Measurements from ENCODE around the gene ANXA6. TPM values are rescaled to one million over a fixed set of nuclear protein-coding genes. Genes with fewer than 3 reads are reported as not detected.

The ANXA6 gene
- total and polyA plus RNA-seq, 2 donors (not counting 1 experiment from before 2014, with no cell fraction given), result 136 to 300 TPM

- H3K9me3 ChIP-seq (ENCODE audit: control extremely low read depth in 1 of 3, control insufficient read depth in 2 of 3, insufficient read depth in 1 of 3, low read length in 2 of 3), result no peaks in the 10 kb centered on the region
- no peak overlapping the region for H2AFZ ChIP-seq (ENCODE audit: insufficient read depth, low read depth, low read length, poor library complexity, severe bottlenecking)
- Mint-ChIP-seq H3K27ac (peak overlapping the region; percentile 91), H3K27me3 (no peaks in the 10 kb centered on the region), H3K9me3 (ENCODE audit: insufficient read depth) (no peaks in the 10 kb centered on the region), H3K4me1 (peaks cover 84% of the 10 kb centered on the region), H3K4me3 (peak overlapping the region; percentile 83)
- H3K9ac ChIP-seq (ENCODE audit: low read length), result peak overlapping the region; percentile 70
- peaks cover 24% of the 10 kb centered on the region for H4K20me1 ChIP-seq (ENCODE audit: control insufficient read depth, insufficient read depth, low read length, poor library complexity, severe bottlenecking)
- peak overlapping the region; percentile 79 to 91 for H3K27ac ChIP-seq (ENCODE audit: low read length in 2 of 2)
- peak overlapping the region; percentile 86 for H3K4me2 ChIP-seq (replicated peaks; ENCODE audit: low read depth, low read length, poor library complexity, severe bottlenecking)
- TF ChIP-seq CTCF (IDR thresholded peaks at IDR 0.05), result no peak
- no peak for TF ChIP-seq EZH2 (IDR thresholded peaks at IDR 0.05; ENCODE audit: borderline replicate concordance, insufficient read depth, low read depth, low read length, poor library complexity, severe bottlenecking)
- H3K4me1 ChIP-seq (ENCODE audit: control insufficient read depth in 2 of 2, insufficient read depth in 2 of 2, low read length in 2 of 2), result peaks cover 77 to 96% of the 10 kb centered on the region in 2 donors
- WGBS (ENCODE audit: insufficient coverage), result no CpG with 5 or more reads among the region's 1 CpG
- DNase-seq, result no peak
- ATAC-seq (ENCODE audit: low read depth), result no peak
- ChIA-PET POLR2A (interaction anchor here (0.6 to 2.1 kb wide), 4 partner anchors 8 to 733 kb away, joined by 4 to 15 read pairs (median 8); no protein-coding TSS in a partner anchor), CTCF (interaction anchor here (2.5 to 48.0 kb wide), 4 partner anchors 8 to 96 kb away, joined by 12 to 1701 read pairs (median 870); partner anchors contain the start of gene ANXA6)
- peaks cover 96% of the 10 kb centered on the region for H3K79me2 ChIP-seq (ENCODE audit: control insufficient read depth, insufficient read depth, low read length)
- H3K27me3 ChIP-seq (replicated peaks in 1 of 4; ENCODE audit: control extremely low read depth in 1 of 4, control insufficient read depth in 3 of 4, insufficient read depth in 4 of 4, low read length in 3 of 4), result no peaks in the 10 kb centered on the region
- no peak overlapping the region for H3K4me3 ChIP-seq (ENCODE audit: control extremely low read depth in 1 of 5, extremely low read depth in 1 of 5, insufficient read depth in 1 of 5, low read depth in 2 of 5, low read length in 4 of 5)
- peaks cover 5 to 94% of the 10 kb centered on the region in 2 experiments for H3K36me3 ChIP-seq (replicated peaks in 1 of 2; ENCODE audit: control extremely low read depth in 1 of 2, control insufficient read depth in 1 of 2, extremely low read depth in 1 of 2, insufficient read depth in 2 of 2, low read length in 1 of 2)
- intact Hi-C loops (cut with micrococcal nuclease), result no loop called here
Observed at GRCh38 chr5:151142933-151143332, 14.6 kb downstream of the ANXA6 start.

DNA sequence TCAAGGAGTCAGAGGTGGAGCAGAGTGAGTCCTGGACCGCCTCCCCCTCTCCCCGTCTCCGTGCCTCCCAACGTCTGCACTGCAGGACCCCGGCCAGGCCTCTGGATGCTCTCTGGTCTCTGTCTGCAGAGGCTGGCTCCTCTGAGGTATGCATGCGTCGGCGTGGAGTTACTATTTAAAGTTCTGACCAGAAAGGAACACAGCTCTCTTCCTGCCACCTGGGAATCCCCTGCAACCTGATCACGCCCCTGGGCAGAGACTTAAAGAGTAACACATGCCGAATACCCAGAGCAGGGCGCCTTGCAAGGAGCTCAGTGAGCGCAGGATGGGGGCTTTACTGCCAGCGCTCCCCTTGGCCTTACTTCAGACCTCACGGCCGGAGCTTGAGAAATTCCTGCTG lies 16.0 kb downstream of the ANXA6 start:
- H3K36me3 ChIP-seq (replicated peaks in 1 of 2; ENCODE audit: control extremely low read depth in 1 of 2, control insufficient read depth in 1 of 2, extremely low read depth in 1 of 2, insufficient read depth in 2 of 2, low read length in 1 of 2), result peaks cover 5 to 94% of the 10 kb centered on the region in 2 experiments
- Mint-ChIP-seq H3K4me3 (peak overlapping the region; percentile 83), H3K9me3 (ENCODE audit: insufficient read depth) (no peaks in the 10 kb centered on the region), H3K27me3 (no peaks in the 10 kb centered on the region), H3K4me1 (peaks cover 82% of the 10 kb centered on the region), H3K27ac (peak overlapping the region; percentile 91)
- 23% methylated on average over 15 of the region's 15 CpGs for WGBS (ENCODE audit: insufficient coverage)
- peak overlapping the region; percentile 86 for H3K4me2 ChIP-seq (replicated peaks; ENCODE audit: low read depth, low read length, poor library complexity, severe bottlenecking)
- DNase-seq, result peak; percentile 75
- peak overlapping the region; percentile 79 to 91 for H3K27ac ChIP-seq (ENCODE audit: low read length in 2 of 2)
- intact Hi-C loops (cut with micrococcal nuclease), result loop anchor here (1.0 to 2.0 kb wide), 3 partner anchors 9 to 17 kb away; no protein-coding TSS in a partner anchor
- peaks cover 84% of the 10 kb centered on the region for H3K79me2 ChIP-seq (ENCODE audit: control insufficient read depth, insufficient read depth, low read length)
- peak overlapping the region in 4 of 5 experiments; percentile 36 to 70 (median 52) for H3K4me3 ChIP-seq (ENCODE audit: control extremely low read depth in 1 of 5, extremely low read depth in 1 of 5, insufficient read depth in 1 of 5, low read depth in 2 of 5, low read length in 4 of 5)
- ChIA-PET CTCF (interaction anchor here (0.7 to 48.0 kb wide), 12 partner anchors 9 to 139 kb away, joined by 3 to 1701 read pairs (median 4); partner anchors contain the start of genes ANXA6 and GM2A), POLR2A (interaction anchor here (0.5 to 2.2 kb wide), 13 partner anchors 9 to 731 kb away, joined by 3 to 15 read pairs (median 4); partner anchors contain the start of gene ANXA6)
- TF ChIP-seq CTCF (IDR thresholded peaks at IDR 0.05), result no peak
- H3K9ac ChIP-seq (ENCODE audit: low read length), result peak overlapping the region; percentile 70
- no peaks in the 10 kb centered on the region for H3K27me3 ChIP-seq (replicated peaks in 1 of 4; ENCODE audit: control extremely low read depth in 1 of 4, control insufficient read depth in 3 of 4, insufficient read depth in 4 of 4, low read length in 3 of 4)
- peak; percentile 95 for ATAC-seq (ENCODE audit: low read depth)
- peaks cover 17% of the 10 kb centered on the region for H4K20me1 ChIP-seq (ENCODE audit: control insufficient read depth, insufficient read depth, low read length, poor library complexity, severe bottlenecking)
- H3K4me1 ChIP-seq (ENCODE audit: control insufficient read depth in 2 of 2, insufficient read depth in 2 of 2, low read length in 2 of 2), result peaks cover 63 to 87% of the 10 kb centered on the region in 2 donors
- no peaks in the 10 kb centered on the region for H3K9me3 ChIP-seq (ENCODE audit: control extremely low read depth in 1 of 3, control insufficient read depth in 2 of 3, insufficient read depth in 1 of 3, low read length in 2 of 3)
- H2AFZ ChIP-seq (ENCODE audit: insufficient read depth, low read depth, low read length, poor library complexity, severe bottlenecking), result peak overlapping the region; percentile 36

Data from B cell (primary cell).